Body of pancreas (tissue), 4 donors: ENCODE measurements around the gene ZP1. TPM values are rescaled to one million over a fixed set of nuclear protein-coding genes. Genes with fewer than 3 reads are reported as not detected.

Experiments
- ATAC-seq: fragments of 150-250 bp; one replicate; pipeline ENCODE4 v1.9.1; 2016
- DNase-seq, 4 donors: peaks; one replicate each; pipeline ENCODE4 v3.0.0-alpha.2; 2019
- H3K27ac ChIP-seq, 4 donors: fragments of 200-600 bp; sonication (generic); 1 replicate in 3 of 4; 2 replicates in 1 of 4; pipeline versions ENCODE4 v1.5.1 to v1.6.1; 2016 to 2019; ENCODE audit warnings: mild to moderate bottlenecking in 1 of 4, mixed read lengths in 1 of 4, moderate library complexity in 1 of 4
- H3K27me3 ChIP-seq, 2 donors: fragments of 200-600 bp; sonication (generic); one replicate each; pipeline ENCODE4 v1.6.0; 2016; ENCODE audit warnings: mild to moderate bottlenecking in 1 of 2
- H3K36me3 ChIP-seq, 2 donors: fragments of 200-600 bp; sonication (generic); replicated peaks in 1 of 2; 2 replicates each; pipeline ENCODE4 v1.5.1; 2016; ENCODE audit warnings: low read depth in 2 of 2; ENCODE audit not compliant: insufficient read depth in 1 of 2
- H3K4me1 ChIP-seq: fragments of 200-600 bp; sonication (generic); one replicate; pipeline ENCODE4 v1.6.0; 2016
- H3K4me3 ChIP-seq, 2 donors: fragments of 200-600 bp; sonication (generic); 1 replicate in 1 of 2; 2 replicates in 1 of 2; pipeline ENCODE4 v1.5.1; 2016 to 2019
- H3K9me3 ChIP-seq, 3 donors: fragments of 200-600 bp; sonication (generic); 1 replicate in 2 of 3; 2 replicates in 1 of 3; pipeline ENCODE4 v1.5.1; 2016
- POLR2A ChIP-seq, 3 donors: fragments of 450-650 bp; IDR thresholded peaks; one replicate each; pipeline ENCODE4 v1.6.1; 2016; ENCODE audit warnings: antibody characterized with exemption in 3 of 3, mild to moderate bottlenecking in 2 of 3
- WGBS, 2 donors: methylation state at CpG; one replicate each; pipeline ENCODE4 v1.1.5; 2017; 5-methylcytosine and 5-hydroxymethylcytosine counted together
- intact Hi-C: fragments of 100-400 bp; cut with DNase I; formaldehyde crosslinking; loops from one replicate; pipeline ENCODE4 v1.15.1; 2023
- total RNA-seq, 2 donors: library from RNA; depleted of rRNA; stranded (reverse); fragments of >200 nt; gene quantifications; one replicate each; pipeline ENCODE4 v1.1.0, GENCODE V29; 2016
- TF ChIP-seq, protein P1 (sequence below), 7 experiments: fragments of 450-650 bp in 4 of 7; fragments of 200-600 bp in 3 of 7; sonication (generic) in 3 of 7; IDR thresholded peaks; one replicate each; pipeline ENCODE4 v1.5.1; 2016 to 2019; ENCODE audit warnings: antibody characterized with exemption in 7 of 7

Gene ZP1
- total RNA-seq, 2 donors from 2014 or later: not detected

DNA sequence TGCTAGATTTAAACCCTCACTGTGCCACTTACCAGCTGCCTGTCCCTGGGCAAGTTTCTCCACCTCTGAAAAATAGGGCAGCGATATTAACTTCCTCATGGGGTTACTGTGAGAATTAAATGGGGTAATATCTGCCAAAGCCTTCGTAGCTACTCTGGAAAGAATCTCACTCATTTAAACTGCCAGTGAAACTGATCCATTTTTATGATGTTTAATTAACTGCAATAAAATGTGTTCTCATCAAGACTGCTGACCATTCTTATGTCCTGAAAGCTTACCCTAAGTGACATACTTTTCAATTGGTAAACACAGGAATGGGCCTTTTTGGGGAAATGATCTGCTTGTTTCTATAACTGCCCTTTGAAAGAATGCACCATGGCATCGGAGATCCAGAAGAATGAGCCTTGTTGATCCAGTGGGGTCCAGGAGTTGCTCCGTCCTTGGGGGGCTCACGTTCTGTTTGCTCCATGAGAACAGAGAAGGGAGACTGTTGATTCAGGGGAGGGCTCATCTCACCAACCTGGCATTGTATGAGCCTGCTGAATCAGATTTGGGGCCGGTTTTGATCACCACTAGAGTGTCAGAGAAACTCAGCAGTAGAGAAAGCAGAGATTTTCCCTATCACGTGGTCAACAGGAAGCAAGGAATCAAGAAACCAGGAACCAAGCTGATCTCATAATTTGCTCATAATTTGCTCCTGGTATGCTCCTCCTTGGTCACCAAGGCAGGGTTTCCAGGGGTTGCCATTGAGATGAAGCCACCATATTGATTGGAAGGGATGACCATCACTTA, 32.4 kb upstream of the ZP1 start:
- TF ChIP-seq, protein P1, sequence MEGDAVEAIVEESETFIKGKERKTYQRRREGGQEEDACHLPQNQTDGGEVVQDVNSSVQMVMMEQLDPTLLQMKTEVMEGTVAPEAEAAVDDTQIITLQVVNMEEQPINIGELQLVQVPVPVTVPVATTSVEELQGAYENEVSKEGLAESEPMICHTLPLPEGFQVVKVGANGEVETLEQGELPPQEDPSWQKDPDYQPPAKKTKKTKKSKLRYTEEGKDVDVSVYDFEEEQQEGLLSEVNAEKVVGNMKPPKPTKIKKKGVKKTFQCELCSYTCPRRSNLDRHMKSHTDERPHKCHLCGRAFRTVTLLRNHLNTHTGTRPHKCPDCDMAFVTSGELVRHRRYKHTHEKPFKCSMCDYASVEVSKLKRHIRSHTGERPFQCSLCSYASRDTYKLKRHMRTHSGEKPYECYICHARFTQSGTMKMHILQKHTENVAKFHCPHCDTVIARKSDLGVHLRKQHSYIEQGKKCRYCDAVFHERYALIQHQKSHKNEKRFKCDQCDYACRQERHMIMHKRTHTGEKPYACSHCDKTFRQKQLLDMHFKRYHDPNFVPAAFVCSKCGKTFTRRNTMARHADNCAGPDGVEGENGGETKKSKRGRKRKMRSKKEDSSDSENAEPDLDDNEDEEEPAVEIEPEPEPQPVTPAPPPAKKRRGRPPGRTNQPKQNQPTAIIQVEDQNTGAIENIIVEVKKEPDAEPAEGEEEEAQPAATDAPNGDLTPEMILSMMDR (IDR thresholded peaks at IDR 0.05): no peak
- TF ChIP-seq POLR2A (IDR thresholded peaks at IDR 0.05): no peak
- 44 to 49% methylated on average over 7 of the region's 7 CpGs for WGBS, 2 donors
- peak overlapping the region in 1 of 4 donors; percentile 1 for H3K27ac ChIP-seq

DNA sequence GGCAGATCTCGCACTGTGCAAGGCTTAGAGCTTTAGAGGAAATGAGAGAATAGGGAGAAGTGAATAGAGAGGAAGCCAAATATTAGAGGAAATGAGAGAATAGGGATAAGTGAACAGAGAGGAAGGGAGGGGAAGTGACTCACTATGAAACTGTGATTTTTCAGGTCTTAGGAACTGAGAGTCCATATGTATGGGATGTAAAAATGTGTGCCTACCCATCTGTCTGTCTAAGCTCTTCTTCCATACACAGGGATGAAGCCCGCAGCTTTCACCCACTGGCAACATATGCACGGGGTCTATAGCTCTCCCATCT, 31.9 kb upstream of the ZP1 start:
- ATAC-seq (no peak), DNase-seq (no peak)
- no peak overlapping the region for H3K27ac ChIP-seq
- TF ChIP-seq, protein P1 (IDR thresholded peaks at IDR 0.05): no peak
- no peak for TF ChIP-seq POLR2A (IDR thresholded peaks at IDR 0.05)
- H3K4me3 ChIP-seq: no peak overlapping the region
- intact Hi-C loops: loop anchor here (5.0 kb wide), 1 partner anchor 67 kb away; no protein-coding TSS in a partner anchor
- no peaks in the 10 kb centered on the region for H3K9me3 ChIP-seq
- H3K4me1 ChIP-seq: no peaks in the 10 kb centered on the region
- no peaks in the 10 kb centered on the region for H3K27me3 ChIP-seq
- no peaks in the 10 kb centered on the region for H3K36me3 ChIP-seq
- 58 to 67% methylated on average over 3 of the region's 3 CpGs for WGBS, 2 donors

More for the DNA sequence above, 32.4 kb upstream of the ZP1 start:
- Histone ChIP-seq H3K4me1 (no peaks in the 10 kb centered on the region), H3K4me3 (no peak overlapping the region), H3K27me3 (no peaks in the 10 kb centered on the region), H3K36me3 (no peaks in the 10 kb centered on the region), H3K9me3 (no peaks in the 10 kb centered on the region)
- no peak for DNase-seq
- no peak for ATAC-seq
- intact Hi-C loops: loop anchor here (5.0 kb wide), 1 partner anchor 67 kb away; no protein-coding TSS in a partner anchor

DNA sequence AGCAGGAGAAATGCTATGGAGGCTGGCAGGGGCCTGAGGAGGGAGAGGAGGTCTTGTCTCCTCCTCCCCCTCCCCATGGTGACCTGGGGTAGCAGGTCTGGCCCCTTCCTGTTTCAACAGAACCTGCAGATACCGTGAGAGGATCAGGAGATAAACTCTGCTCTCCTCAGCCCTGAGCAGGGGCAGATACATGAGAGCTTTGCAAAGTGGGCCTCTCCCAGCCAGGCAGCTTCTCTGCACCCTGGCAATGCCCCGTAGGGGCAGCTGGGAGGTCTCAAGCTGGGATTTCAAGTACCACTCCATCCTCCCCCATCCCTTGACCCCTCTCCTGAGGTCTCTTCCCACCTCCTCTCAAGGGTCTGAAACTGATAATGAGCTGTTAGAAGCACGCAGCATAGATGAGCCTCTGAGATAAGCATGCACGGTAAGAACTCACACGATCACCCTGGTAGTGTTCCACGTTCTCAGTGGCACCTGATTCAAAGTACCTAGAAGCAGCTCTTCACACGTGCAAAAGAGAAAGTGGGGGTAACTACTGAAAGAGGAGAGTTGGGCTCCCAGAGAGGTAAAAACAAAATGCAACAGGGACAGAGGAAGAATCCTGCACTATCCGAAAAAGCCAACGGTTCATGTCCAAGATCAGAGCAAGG, 30.4 kb upstream of the ZP1 start:
- Histone ChIP-seq H3K4me3 (no peak overlapping the region), H3K27me3 (no peaks in the 10 kb centered on the region), H3K9me3 (no peaks in the 10 kb centered on the region), H3K27ac (no peak overlapping the region), H3K4me1 (peaks cover 9% of the 10 kb centered on the region), H3K36me3 (no peaks in the 10 kb centered on the region)
- WGBS, 2 donors: 52 to 58% methylated on average over 9 of the region's 9 CpGs
- DNase-seq: no peak
- TF ChIP-seq POLR2A (IDR thresholded peaks at IDR 0.05): no peak
- TF ChIP-seq, protein P1 (IDR thresholded peaks at IDR 0.05): no peak
- intact Hi-C loops: loop anchor here (5.0 kb wide), 1 partner anchor 65 kb away; no protein-coding TSS in a partner anchor
- ATAC-seq: no peak

DNA sequence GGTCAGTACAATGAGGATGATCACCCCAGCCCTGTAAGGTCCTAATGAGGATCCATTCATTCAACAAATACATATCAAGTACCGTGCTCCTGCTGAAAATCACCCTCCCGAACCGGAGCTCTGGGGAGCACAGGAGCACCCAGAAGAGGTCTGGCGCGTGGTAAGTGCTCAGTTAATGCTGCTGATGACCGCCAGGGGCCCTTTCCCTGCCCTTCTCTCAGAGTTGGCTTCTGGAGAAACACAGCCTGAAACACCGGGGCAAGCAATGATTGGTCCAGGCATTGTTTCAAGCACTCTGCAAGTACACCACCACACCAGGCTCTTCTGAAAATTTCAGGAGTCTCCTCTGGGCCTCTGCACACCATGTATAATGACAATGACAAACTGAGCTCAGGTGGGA, 29.2 kb upstream of the ZP1 start:
- DNase-seq (no peak), ATAC-seq (no peak)
- 72 to 73% methylated on average over 7 of the region's 7 CpGs for WGBS, 2 donors
- no peak overlapping the region for H3K27ac ChIP-seq
- peaks cover 14% of the 10 kb centered on the region for H3K4me1 ChIP-seq
- intact Hi-C loops: loop anchor here (5.0 kb wide), 1 partner anchor 64 kb away; no protein-coding TSS in a partner anchor
- TF ChIP-seq POLR2A (IDR thresholded peaks at IDR 0.05): no peak
- TF ChIP-seq, protein P1 (IDR thresholded peaks at IDR 0.05): peak in 1 of 7 experiments; percentile 14
- H3K4me3 ChIP-seq: no peak overlapping the region
- H3K9me3 ChIP-seq: no peaks in the 10 kb centered on the region
- H3K27me3 ChIP-seq: no peaks in the 10 kb centered on the region
- no peaks in the 10 kb centered on the region for H3K36me3 ChIP-seq
